COLO668 (cell line): Measurements from ENCODE around the gene CDC14B.
"Not testable (repeated sequence)": the region's sequence is repeated elsewhere in the genome, so short reads cannot be mapped to it uniquely, and the experiment has no call there.

Experiments
- DNase-seq: peaks from one replicate; lab custom pipeline; 2025; ENCODE audit not compliant: unreplicated experiment; lab: John Stamatoyannopoulos, UW

Gene CDC14B

GRCh38 chr9:96503918-96504317 lies 115.7 kb downstream of the CDC14B start:
- no peak for DNase-seq

- DNase-seq: not testable (repeated sequence)
Observed at GRCh38 chr9:96503374-96503748, 116.3 kb downstream of the CDC14B start.

- no peak for DNase-seq
Observed at GRCh38 chr9:96502539-96503373, 116.9 kb downstream of the CDC14B start.

- no peak for DNase-seq
Observed at GRCh38 chr9:96501633-96502538, 117.8 kb downstream of the CDC14B start.

GRCh38 chr9:96500696-96501632 lies 118.7 kb downstream of the CDC14B start:
- no peak for DNase-seq

GRCh38 chr9:96499257-96499656 lies 120.4 kb downstream of the CDC14B start:
- no peak for DNase-seq

- DNase-seq: no peak
Observed at GRCh38 chr9:96498796-96499195, 120.8 kb downstream of the CDC14B start.

GRCh38 chr9:96497117-96497399 lies 122.6 kb downstream of the CDC14B start:
- no peak for DNase-seq

GRCh38 chr9:96496368-96497116 lies 123.1 kb downstream of the CDC14B start:
- DNase-seq: no peak

GRCh38 chr9:96495341-96495740 lies 124.3 kb downstream of the CDC14B start:
- DNase-seq: no peak

- no peak for DNase-seq
Observed at GRCh38 chr9:96494215-96494800, 125.3 kb downstream of the CDC14B start.

GRCh38 chr9:96493757-96494156 lies 125.9 kb downstream of the CDC14B start:
- DNase-seq: no peak

GRCh38 chr9:96492993-96493531 lies 126.6 kb downstream of the CDC14B start:
- no peak for DNase-seq

- DNase-seq: no peak
Observed at GRCh38 chr9:96491880-96492525, 127.6 kb downstream of the CDC14B start.

GRCh38 chr9:96491079-96491879 lies 128.4 kb downstream of the CDC14B start:
- no peak for DNase-seq

- DNase-seq: no peak
Observed at GRCh38 chr9:96490534-96491078, 129.0 kb downstream of the CDC14B start.

GRCh38 chr9:96489482-96489979 lies 130.1 kb downstream of the CDC14B start:
- DNase-seq: no peak

GRCh38 chr9:96487949-96488348 lies 131.7 kb downstream of the CDC14B start:
- no peak for DNase-seq
